Muscle layer of colon (tissue), 2 donors: ENCODE data around the gene DHDDS.
"Not testable (repeated sequence)": the region's sequence is repeated elsewhere in the genome, so short reads cannot be mapped to it uniquely, and the experiment has no call there.

Experiments used
- H3K27ac ChIP-seq: one replicate; pipeline ENCODE4 v1.7.0; 2013; ENCODE audit warnings: low read depth, mild to moderate bottlenecking, low read length, moderate library complexity
- H3K27me3 ChIP-seq, 2 donors: one replicate each; pipeline ENCODE4 v1.7.0; 2013; ENCODE audit warnings: low read length in 2 of 2, mild to moderate bottlenecking in 2 of 2; ENCODE audit not compliant: insufficient read depth in 2 of 2, control insufficient read depth in 1 of 2
- H3K36me3 ChIP-seq: one replicate; pipeline ENCODE4 v1.7.0; 2013; ENCODE audit warnings: mild to moderate bottlenecking, low read length; ENCODE audit not compliant: insufficient read depth
- H3K4me1 ChIP-seq: one replicate; pipeline ENCODE4 v1.7.0; 2013; ENCODE audit warnings: mild to moderate bottlenecking, low read length; ENCODE audit not compliant: insufficient read depth
- H3K4me3 ChIP-seq, 2 donors: one replicate each; pipeline ENCODE4 v1.7.0; 2013; ENCODE audit warnings: low read length in 2 of 2, low read depth in 1 of 2, mild to moderate bottlenecking in 1 of 2, moderate library complexity in 1 of 2
- H3K9ac ChIP-seq: one replicate; pipeline ENCODE4 v1.7.0; 2013; ENCODE audit warnings: low read length
- H3K9me3 ChIP-seq: one replicate; pipeline ENCODE4 v1.7.0; 2013; ENCODE audit warnings: mild to moderate bottlenecking, low read length
- donor health status: abdominal sarcoma.
- donor health status: Adenocarcinoma of cecum.

The DHDDS gene, protein sequence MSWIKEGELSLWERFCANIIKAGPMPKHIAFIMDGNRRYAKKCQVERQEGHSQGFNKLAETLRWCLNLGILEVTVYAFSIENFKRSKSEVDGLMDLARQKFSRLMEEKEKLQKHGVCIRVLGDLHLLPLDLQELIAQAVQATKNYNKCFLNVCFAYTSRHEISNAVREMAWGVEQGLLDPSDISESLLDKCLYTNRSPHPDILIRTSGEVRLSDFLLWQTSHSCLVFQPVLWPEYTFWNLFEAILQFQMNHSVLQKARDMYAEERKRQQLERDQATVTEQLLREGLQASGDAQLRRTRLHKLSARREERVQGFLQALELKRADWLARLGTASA

DNA sequence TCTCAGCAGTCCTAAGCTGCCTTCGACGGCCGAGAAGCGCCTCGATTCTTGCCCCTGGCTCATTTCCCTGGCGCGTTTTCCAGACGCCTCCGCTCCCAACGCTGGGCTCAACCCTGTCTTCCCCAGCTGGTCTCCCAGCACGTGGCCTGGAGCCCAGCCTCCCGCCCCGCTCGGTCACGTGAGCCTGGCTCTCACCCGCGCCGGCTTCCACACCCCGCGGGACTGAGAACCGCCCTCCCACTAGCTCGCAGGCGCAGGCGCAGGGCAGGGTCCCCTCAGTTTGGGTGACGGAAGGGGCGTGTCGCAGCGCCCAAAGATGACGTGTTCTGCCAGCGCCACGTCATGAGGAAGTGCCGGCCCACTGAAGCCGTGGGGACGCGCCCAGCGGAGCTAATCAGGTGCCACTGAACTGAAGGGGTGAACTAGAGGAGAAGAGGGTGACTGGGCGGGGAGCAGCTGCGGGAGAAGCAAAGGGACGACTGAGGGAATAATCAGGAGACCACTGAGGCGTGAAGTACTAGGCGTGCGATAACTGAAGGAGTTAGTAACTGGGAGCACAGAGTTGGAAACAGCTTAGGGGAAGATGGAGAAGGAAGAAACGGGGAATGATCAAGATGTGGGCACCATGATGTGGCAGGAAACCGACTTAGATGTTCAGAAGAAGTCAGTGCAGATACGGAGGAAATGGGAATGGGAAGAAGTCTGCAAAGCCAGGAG lies at the start of gene DHDDS:
Gene DHDDS (plus strand): TSS at position 343 of the 717 bp plus-strand sequence. CDS start 625 bp downstream, outside the sequence.
- Histone ChIP-seq H3K27ac (peak within 1 kb of the TSS; percentile 77), H3K9ac (peak within 1 kb of the TSS; percentile 47), H3K27me3 (no peaks in the 10 kb centered on the region), H3K36me3 (no peaks in the 10 kb centered on the region), H3K4me1 (peaks cover 12% of the 10 kb centered on the region), H3K4me3 (peak within 1 kb of the TSS; percentile 57 to 89), H3K9me3 (no peaks in the 10 kb centered on the region)

DNA sequence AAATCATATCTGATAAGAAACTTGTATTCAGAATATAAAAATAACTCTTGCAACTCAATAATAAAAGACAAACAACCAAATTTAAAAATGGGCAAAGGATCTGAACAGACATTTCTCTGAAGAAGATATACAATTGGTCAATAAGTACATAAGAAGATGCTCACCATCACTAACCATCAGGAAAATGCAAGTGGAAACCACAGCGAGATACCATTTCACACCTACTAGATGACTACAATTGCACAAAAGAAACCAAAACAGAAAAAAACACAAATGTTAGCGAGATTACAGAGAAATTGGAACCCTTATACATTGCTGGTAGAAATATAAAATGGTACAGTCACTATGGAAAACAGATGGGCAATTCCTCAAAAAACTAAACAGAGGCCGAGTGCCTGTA lies 48.0 kb upstream of the DHDDS start:
- no peak overlapping the region for H3K9ac ChIP-seq

DNA sequence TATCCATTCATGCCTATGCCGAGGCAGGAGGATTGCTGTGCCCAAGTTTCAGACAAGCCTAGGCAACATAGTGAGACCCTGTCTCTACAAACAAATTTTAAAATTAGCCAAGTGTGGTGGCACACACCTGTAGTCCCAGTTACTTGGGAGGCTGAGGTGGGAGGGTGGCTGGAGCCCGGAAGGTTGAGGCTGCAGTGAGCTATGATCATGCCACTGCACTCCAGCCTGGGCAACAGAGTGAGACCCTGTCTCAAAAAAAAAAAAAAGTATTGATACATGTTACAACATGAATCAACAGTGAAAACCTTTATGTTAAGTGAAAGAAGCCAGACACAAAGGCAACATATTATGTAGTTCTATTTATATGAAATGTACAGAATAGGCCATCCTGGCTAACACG lies 47.1 kb upstream of the DHDDS start:
- H3K9ac ChIP-seq, H3K4me3 ChIP-seq, H3K9me3 ChIP-seq, H3K27me3 ChIP-seq, H3K4me1 ChIP-seq, H3K27ac ChIP-seq, H3K36me3 ChIP-seq: not testable (repeated sequence)

More for the DNA sequence above, 48.0 kb upstream of the DHDDS start:
- H3K4me1 ChIP-seq: no peaks in the 10 kb centered on the region
- H3K4me3 ChIP-seq: no peak overlapping the region
- H3K36me3 ChIP-seq: no peaks in the 10 kb centered on the region
- H3K27me3 ChIP-seq: no peaks in the 10 kb centered on the region
- no peaks in the 10 kb centered on the region for H3K9me3 ChIP-seq
- H3K27ac ChIP-seq: no peak overlapping the region

DNA sequence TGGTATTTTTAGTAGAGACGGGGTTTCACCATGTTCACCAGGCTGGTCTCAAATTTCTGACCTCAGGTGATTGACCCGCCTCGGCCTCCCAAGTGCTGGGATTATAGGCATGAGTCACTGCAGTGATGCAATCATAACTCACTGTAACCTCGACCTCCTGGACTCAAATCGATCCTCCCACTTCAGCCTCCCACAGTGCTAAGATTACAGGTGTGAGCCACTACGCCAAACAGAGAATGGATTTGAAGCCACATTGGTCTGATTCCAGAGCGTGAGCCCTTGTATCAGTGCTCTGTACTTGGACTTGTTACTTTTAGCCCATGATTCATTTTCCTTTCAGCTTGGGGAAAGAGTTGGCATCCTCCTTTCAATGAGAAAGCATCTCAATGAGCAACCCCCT lies 44.7 kb upstream of the DHDDS start:
- Histone ChIP-seq H3K36me3 (no peaks in the 10 kb centered on the region), H3K27ac (no peak overlapping the region), H3K4me3 (no peak overlapping the region), H3K9ac (no peak overlapping the region), H3K9me3 (no peaks in the 10 kb centered on the region), H3K4me1 (no peaks in the 10 kb centered on the region), H3K27me3 (no peaks in the 10 kb centered on the region)

DNA sequence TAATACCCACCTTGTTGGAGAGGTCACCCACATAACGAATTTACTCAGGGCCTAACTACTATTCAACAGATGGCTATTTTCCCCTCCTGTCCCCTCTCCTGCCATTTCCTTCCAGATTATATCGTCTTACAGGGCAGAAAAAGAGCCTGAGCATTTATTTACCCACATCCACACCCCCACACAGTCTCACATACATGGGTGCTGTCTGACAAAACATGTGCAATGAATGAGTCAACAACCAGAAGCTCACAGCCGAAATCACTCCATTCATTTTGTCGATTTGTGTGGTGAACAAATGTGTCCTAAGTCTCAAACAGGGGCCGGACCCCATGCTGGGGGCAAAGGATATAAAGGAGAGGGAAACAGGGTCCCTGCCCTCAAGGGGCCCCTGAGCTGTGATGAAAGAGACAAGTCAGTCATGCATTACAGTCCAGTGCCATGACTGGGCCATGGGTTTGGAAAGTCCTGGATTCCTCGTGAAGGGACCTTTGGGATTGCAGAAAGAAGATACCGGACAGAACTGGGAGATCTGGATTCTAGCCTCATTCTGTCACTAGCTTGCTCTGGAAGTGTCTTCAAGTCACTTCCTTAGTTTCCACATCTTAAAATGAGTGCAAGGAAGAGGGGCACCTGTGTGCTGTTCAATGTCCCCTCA lies 43.2 kb upstream of the DHDDS start:
- H3K9me3 ChIP-seq: no peaks in the 10 kb centered on the region
- H3K4me1 ChIP-seq: no peaks in the 10 kb centered on the region
- no peaks in the 10 kb centered on the region for H3K27me3 ChIP-seq
- H3K36me3 ChIP-seq: no peaks in the 10 kb centered on the region
- H3K9ac ChIP-seq: no peak overlapping the region
- no peak overlapping the region for H3K27ac ChIP-seq
- H3K4me3 ChIP-seq: no peak overlapping the region

DNA sequence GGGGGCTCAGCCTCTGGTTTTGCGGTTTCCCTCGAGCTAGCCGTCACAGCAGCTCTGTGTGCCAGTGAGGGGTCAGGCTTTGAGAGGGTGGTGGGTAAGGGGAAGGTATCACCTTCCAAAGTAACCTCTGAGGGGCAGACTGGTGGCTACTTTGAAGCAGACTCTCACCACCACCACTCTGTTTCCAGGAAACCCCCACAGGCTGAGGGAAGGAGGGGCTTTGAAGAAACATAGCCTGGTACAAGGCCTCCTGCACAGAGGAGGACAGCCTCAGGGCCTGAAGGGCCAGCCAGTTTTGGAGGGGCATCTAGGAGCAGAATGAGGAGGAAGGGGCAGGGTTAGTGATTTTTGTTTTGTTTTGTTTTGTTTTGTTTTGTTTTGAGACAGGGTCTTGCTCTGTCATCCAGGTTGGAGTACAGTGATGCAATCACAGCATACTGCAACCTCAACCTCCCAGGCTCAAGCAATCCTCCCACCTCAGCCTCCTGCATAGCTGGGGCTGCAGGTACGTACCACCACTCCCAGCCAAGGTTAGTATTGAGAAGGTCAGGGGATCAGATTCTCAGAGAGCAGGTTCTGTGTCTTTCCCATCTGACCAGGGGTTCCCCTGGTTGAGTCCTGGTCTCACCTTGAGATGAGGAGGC lies 42.4 kb upstream of the DHDDS start:
- Histone ChIP-seq H3K27me3 (no peaks in the 10 kb centered on the region), H3K9me3 (no peaks in the 10 kb centered on the region), H3K36me3 (no peaks in the 10 kb centered on the region), H3K4me1 (no peaks in the 10 kb centered on the region), H3K9ac (no peak overlapping the region), H3K27ac (no peak overlapping the region), H3K4me3 (no peak overlapping the region)

DNA sequence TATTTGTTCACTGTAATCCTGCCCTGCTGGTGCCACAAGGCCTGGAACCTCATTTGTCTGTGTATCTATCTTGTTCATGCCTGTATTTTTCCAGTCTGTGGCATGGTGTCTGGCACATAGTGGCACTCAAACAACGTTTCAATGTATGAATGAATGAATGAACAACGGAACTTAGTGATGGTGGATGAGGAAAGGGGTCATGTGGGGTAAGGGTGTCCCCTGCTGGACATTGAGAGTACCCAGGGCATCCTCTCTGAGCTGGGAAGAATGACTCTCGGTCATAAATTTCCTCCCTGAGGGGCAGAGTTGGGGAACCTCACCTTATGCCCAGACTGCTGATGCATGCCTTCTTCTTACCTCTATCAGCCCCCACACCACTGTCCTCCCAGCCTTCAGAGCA lies 40.7 kb upstream of the DHDDS start:
- Histone ChIP-seq H3K36me3 (no peaks in the 10 kb centered on the region), H3K9ac (no peak overlapping the region), H3K4me1 (no peaks in the 10 kb centered on the region), H3K9me3 (no peaks in the 10 kb centered on the region), H3K4me3 (no peak overlapping the region), H3K27me3 (no peaks in the 10 kb centered on the region), H3K27ac (no peak overlapping the region)

DNA sequence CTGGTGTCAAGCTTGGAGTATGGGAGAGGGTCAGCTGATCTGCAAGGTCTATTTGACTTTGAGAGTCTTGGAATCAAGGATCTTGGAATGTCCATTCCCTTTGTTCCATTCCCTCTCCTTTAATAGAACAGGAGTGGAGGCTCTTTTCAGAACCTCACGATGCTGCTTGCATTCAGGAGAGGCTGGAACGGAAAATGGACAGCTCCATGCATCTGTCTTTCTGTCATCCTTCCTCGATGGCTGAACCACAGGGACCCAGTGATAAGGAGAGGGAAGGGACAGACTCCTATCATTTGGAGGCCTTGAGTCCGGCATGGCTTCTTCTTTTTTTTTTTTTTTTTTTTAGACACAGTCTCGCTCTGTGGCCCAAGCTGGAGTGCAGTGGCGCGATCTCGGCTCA lies 36.4 kb upstream of the DHDDS start:
- H3K9ac ChIP-seq: no peak overlapping the region
- H3K4me3 ChIP-seq: no peak overlapping the region
- H3K27ac ChIP-seq: no peak overlapping the region
- no peaks in the 10 kb centered on the region for H3K27me3 ChIP-seq
- H3K9me3 ChIP-seq: no peaks in the 10 kb centered on the region
- no peaks in the 10 kb centered on the region for H3K36me3 ChIP-seq
- no peaks in the 10 kb centered on the region for H3K4me1 ChIP-seq

DNA sequence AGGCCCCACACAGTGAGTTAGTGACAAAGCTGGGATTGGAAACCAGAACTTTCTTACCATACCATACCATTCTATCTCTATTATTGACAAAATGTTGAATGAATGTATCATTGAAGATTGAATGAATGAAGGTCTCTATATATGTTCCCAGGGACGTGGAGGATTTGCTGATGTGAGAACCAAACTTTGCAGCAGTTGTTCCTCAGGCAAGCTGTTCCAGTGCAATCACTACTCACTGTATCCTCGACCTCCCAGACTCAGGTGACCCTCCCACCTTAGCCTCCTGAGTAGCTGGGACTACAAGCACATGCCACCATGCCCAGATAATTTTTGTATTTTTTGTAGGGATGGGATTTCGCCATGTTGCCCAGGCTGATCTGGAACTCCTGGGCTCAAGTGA lies 33.1 kb upstream of the DHDDS start:
- no peak overlapping the region for H3K9ac ChIP-seq
- no peak overlapping the region for H3K4me3 ChIP-seq
- no peak overlapping the region for H3K27ac ChIP-seq
- H3K9me3 ChIP-seq: no peaks in the 10 kb centered on the region
- H3K36me3 ChIP-seq: no peaks in the 10 kb centered on the region
- H3K27me3 ChIP-seq: peaks cover 4 to 5% of the 10 kb centered on the region in 2 donors
- no peaks in the 10 kb centered on the region for H3K4me1 ChIP-seq

DNA sequence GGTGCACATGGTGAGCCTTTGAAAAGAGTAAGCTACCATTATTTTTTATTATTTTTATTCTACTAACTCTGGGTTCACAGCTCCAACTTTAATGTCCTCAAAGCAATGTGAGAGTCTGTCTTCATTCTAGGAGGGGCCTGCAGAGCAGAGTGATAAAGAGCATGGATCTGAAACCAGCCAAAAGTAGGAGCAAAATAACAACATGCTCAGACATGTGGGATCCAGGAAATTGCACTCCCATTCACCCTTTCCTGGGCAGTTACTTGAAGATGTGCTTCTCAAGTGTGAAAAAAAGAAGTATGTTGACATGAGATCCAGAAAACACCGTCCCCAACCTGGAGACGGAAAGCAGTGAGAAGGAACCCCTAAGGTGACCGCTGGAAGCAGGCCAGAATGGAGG lies 30.2 kb upstream of the DHDDS start:
- Histone ChIP-seq H3K9ac (no peak overlapping the region), H3K27ac (no peak overlapping the region), H3K4me3 (no peak overlapping the region), H3K27me3 (peaks cover 4 to 5% of the 10 kb centered on the region in 2 donors), H3K36me3 (no peaks in the 10 kb centered on the region), H3K4me1 (no peaks in the 10 kb centered on the region), H3K9me3 (no peaks in the 10 kb centered on the region)

DNA sequence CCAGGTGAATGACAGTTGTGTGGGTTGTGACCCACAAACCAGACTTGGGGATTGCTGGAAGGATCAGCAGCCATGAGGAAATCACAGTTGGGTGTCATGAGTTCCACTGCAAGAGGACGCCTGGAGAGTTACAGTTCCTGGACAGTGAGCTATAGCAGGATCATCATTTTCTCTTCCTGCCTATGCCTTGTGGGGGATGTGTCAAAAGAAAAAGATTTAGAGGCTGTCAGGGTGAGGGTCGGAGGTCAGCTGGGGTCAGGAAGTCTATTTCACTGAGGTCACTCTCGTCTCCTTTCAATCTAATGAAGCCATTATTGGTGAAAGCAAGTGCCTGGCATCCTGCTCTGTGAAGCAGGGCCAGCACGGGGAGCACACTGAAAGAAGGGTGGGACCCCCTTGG lies 28.5 kb upstream of the DHDDS start:
- Histone ChIP-seq H3K4me1 (no peaks in the 10 kb centered on the region), H3K27me3 (peaks cover 4 to 5% of the 10 kb centered on the region in 2 donors), H3K4me3 (no peak overlapping the region), H3K36me3 (no peaks in the 10 kb centered on the region), H3K9me3 (no peaks in the 10 kb centered on the region), H3K9ac (no peak overlapping the region), H3K27ac (no peak overlapping the region)
